Aorta (tissue), 5 donors: Measurements from ENCODE around the gene ARL17B. TPM values are rescaled to one million over a fixed set of nuclear protein-coding genes. Genes with fewer than 3 reads are reported as not detected.
"Not testable (repeated sequence)": the region's sequence is repeated elsewhere in the genome, so short reads cannot be mapped to it uniquely, and the experiment has no call there.

Experiments used
- ATAC-seq: fragments of 200-7000 bp; cut with Tn5 transposase; one replicate; pipeline ENCODE4 v1.9.1; 2022; ENCODE audit warnings: moderate library complexity; ENCODE audit not compliant: low FRiP score
- DNase-seq, 2 donors: peaks; one replicate each; pipeline ENCODE4 v3.0.0-alpha.2; 2020
- H3K27ac ChIP-seq, 2 donors: one replicate each; pipeline ENCODE4 v1.5.1; 2013; ENCODE audit warnings: low read length in 2 of 2, mild to moderate bottlenecking in 2 of 2, moderate library complexity in 2 of 2, control low read depth in 1 of 2, inconsistent platforms in 1 of 2, low read depth in 1 of 2
- H3K27me3 ChIP-seq, 2 donors: one replicate each; pipeline ENCODE4 v1.6.1; 2013; ENCODE audit warnings: control low read depth in 1 of 2, low read length in 1 of 2, mild to moderate bottlenecking in 1 of 2, moderate library complexity in 1 of 2; ENCODE audit not compliant: insufficient read depth in 2 of 2, control insufficient read depth in 1 of 2
- H3K36me3 ChIP-seq, 2 donors: one replicate each; pipeline ENCODE4 v1.6.1; 2013; ENCODE audit warnings: control low read depth in 1 of 2, low read length in 1 of 2, mild to moderate bottlenecking in 1 of 2; ENCODE audit not compliant: insufficient read depth in 2 of 2, control insufficient read depth in 1 of 2
- H3K4me1 ChIP-seq, 2 donors: one replicate each; pipeline ENCODE4 v1.6.1; 2013; ENCODE audit warnings: low read length in 2 of 2, control low read depth in 1 of 2, mild to moderate bottlenecking in 1 of 2, moderate library complexity in 1 of 2; ENCODE audit not compliant: insufficient read depth in 2 of 2, control insufficient read depth in 1 of 2
- H3K4me3 ChIP-seq, 2 donors: one replicate each; pipeline ENCODE4 v1.5.1; 2013; ENCODE audit warnings: low read length in 2 of 2, control low read depth in 1 of 2, mild to moderate bottlenecking in 1 of 2
- H3K9me3 ChIP-seq: one replicate; pipeline ENCODE4 v1.6.1; 2013; ENCODE audit warnings: mild to moderate bottlenecking, low read length; ENCODE audit not compliant: control insufficient read depth
- WGBS, 2 donors: extraction: QIAGEN DNeasy Blood & Tissue Kit; methylation state at CpG; one replicate each; pipeline ENCODE4 v1.1.7; 2013; 5-methylcytosine and 5-hydroxymethylcytosine counted together
- intact Hi-C, 2 donors: fragments of 100-400 bp; cut with DNase I; formaldehyde crosslinking; loops; one replicate each; pipeline versions ENCODE4 v1.14.2 to v1.15.0; 2022
- long read RNA-seq, 2 donors: library from polyadenylated mRNA; unstranded; transcript quantifications; one replicate each; pipeline ENCODE4 v2.0.0, GENCODE V29; 2020 to 2021
- polyA plus RNA-seq, 2 donors: library from polyadenylated mRNA; stranded (reverse); fragments of 200-250 nt; gene quantifications; one replicate each; pipeline ENCODE4 v1.2.3, GENCODE V29; 2013
- total RNA-seq, 2 donors: library from RNA; stranded (reverse); fragmentation: NEBNext Ultra II Directional; extraction: Animal tissue kit (Norgen Biotek cat#: 25700); gene quantifications; one replicate each; pipeline ENCODE4 v1.2.1, GENCODE V29; 2021
- donor health status: healthy with polysubstance abuse.
- donor health status: Bipolar disorder and iron deficiency.
- donor health status: DM: no; HTN: no; CAD: no.
- donor health status: DM: no; HTN: no; CAD: no.
- donor health status: DM: yes; HTN: yes; CAD: no.

Gene ARL17B
- 10 to 100 TPM in 1 of 2 donors, 1 to 10 TPM in 1; 9.4 to 16.3 TPM for total RNA-seq
- polyA plus RNA-seq = 10 to 100 TPM in 1 of 2 donors, 1 to 10 TPM in 1; 6.0 to 19.9 TPM
- long read RNA-seq, donor 1, partial matches to known transcripts = 0 of 59 reads
- long read RNA-seq, donor 1, other reads (novel, unspliced or antisense) = 59 of 59 reads
- long read RNA-seq, donor 2, partial matches to known transcripts = 1 of 26 reads
- long read RNA-seq, donor 2, other reads (novel, unspliced or antisense) = 25 of 26 reads

DNA sequence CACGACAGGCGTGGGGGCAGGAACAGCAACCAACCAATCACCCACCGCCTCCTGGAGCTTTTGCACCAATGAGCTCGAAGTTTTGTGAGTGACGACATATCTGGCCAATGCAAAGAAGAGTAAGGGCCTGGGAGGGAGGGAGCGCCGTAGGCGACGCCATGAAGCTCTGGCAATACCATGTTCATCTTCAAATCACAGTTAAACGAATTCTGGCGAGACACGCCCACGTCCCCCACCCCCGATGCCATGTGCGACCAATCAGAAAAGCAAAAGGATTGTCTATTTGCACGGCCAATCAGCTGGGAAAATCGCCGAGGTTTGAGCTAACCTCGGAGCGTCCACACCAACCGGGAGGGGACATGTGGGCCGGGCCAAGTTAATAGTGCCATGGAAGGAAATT, at the start of gene ARL17B:
Gene ARL17B, minus strand, starts transcription at position 12 of the 400 bp plus-strand sequence. CDS start 3,369 bp downstream, outside the sequence.
- WGBS, 2 donors = 0% methylated on average over 1 to 15 of the region's 22 CpGs
- DNase-seq = peak; percentile 85 to 86
- H3K27me3 ChIP-seq, H3K9me3 ChIP-seq, H3K27ac ChIP-seq, H3K4me1 ChIP-seq, intact Hi-C loops, H3K36me3 ChIP-seq, H3K4me3 ChIP-seq: not testable (repeated sequence)
- peak; percentile 100 for ATAC-seq

GRCh38 chr17:46409864-46410263, 48.3 kb upstream of the ARL17B start:
- WGBS, 2 donors = no CpG with 5 or more reads among the region's 2 CpGs
- H3K9me3 ChIP-seq, H3K36me3 ChIP-seq, ATAC-seq, H3K27ac ChIP-seq, H3K27me3 ChIP-seq, intact Hi-C loops, H3K4me3 ChIP-seq, DNase-seq, H3K4me1 ChIP-seq: not testable (repeated sequence)

DNA sequence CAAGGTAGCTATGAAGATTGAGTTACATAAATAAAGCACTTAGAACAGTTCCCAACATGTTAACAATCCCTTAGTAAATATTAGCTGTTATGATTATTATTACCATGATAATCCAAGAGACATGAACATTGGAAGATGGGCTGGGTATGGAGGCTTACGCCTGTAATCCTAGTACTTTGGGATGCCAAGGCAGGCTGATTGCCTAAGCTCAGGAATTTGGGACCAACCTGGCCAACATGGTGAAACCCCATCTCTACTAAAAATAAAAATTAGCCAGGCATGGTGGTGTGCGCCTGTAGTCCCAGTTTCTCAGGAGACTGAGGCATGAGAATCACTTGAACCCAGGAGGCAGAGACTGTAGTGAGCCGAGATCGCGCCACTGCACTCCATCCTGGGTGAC, 45.6 kb upstream of the ARL17B start:
- ATAC-seq, H3K27ac ChIP-seq, H3K36me3 ChIP-seq, intact Hi-C loops, H3K27me3 ChIP-seq, H3K4me3 ChIP-seq, H3K4me1 ChIP-seq, H3K9me3 ChIP-seq, DNase-seq: not testable (repeated sequence)
- no CpG with 5 or more reads among the region's 5 CpGs for WGBS, 2 donors

DNA sequence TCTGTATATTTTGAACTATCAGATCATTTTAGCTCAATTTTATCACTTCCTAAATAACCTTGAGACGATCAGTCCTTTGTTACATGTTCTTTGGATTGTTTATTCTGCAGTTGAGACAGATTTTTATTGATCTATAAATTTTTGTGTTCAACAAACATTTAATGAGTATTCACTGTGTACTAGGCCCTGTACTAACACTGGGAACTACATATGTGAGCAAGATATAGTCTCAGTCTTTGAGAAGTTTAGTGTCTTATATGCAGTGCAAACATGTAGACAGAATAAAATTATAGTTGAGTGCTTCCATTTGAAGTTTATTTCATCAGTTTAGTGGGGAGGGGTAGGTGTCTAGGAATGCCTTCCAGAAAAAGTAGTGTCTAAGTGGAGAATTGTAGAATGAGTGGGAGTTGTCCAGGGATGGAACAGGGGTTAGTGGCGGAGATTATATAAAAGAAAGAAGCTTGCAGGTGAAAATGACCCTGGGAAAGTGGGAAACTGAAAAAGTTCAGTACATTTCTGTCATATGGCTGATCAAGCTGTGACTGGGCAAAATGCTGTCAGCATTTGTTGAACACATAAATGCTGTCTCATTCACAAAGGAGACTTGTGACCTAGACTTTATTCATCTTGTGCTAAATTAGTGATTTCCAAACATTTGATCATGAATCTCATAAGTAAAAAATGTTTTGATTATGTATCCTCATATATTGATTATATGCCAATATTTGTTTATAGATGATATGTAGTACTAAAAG, 39.6 kb upstream of the ARL17B start:
- DNase-seq, H3K9me3 ChIP-seq, H3K4me3 ChIP-seq, H3K4me1 ChIP-seq, H3K27ac ChIP-seq, intact Hi-C loops, ATAC-seq, H3K27me3 ChIP-seq, H3K36me3 ChIP-seq: not testable (repeated sequence)
- no CpG with 5 or more reads among the region's 2 CpGs for WGBS, 2 donors

- intact Hi-C loops, DNase-seq, H3K9me3 ChIP-seq, H3K36me3 ChIP-seq, H3K27ac ChIP-seq, H3K4me1 ChIP-seq, ATAC-seq, H3K27me3 ChIP-seq, H3K4me3 ChIP-seq: not testable (repeated sequence)
- WGBS, 2 donors = 6 to 8% methylated on average over 1 of the region's 3 CpGs
Measured at GRCh38 chr17:46400543-46400942, 39.0 kb upstream of the ARL17B start.

GRCh38 chr17:46399993-46400392, 38.4 kb upstream of the ARL17B start:
- DNase-seq = peak in 1 of 2 donors; percentile 11
- WGBS, 2 donors = 96% methylated on average over 4 of the region's 9 CpGs
- intact Hi-C loops, H3K27me3 ChIP-seq, H3K4me3 ChIP-seq, H3K27ac ChIP-seq, ATAC-seq, H3K36me3 ChIP-seq, H3K9me3 ChIP-seq, H3K4me1 ChIP-seq: not testable (repeated sequence)

DNA sequence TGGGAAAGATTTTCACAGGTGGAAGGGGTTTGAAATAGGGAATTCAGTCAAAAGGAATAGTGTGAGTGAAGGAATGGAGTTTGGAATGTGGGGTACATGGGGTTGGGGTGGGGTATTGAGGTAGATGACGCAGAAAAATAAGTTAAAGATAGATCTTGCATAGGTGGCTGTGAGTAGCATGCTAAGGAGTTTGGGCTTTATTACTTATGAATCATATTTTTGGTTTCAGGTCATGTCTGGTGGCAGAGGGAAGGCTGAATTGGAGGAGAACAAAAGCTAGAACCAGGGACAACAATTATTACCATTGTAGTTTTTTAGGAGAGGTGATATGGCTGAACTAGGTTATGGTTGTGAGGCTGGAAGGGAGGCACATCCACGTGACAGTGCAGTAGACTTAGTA, 34.7 kb upstream of the ARL17B start:
- intact Hi-C loops = not testable (repeated sequence)

DNA sequence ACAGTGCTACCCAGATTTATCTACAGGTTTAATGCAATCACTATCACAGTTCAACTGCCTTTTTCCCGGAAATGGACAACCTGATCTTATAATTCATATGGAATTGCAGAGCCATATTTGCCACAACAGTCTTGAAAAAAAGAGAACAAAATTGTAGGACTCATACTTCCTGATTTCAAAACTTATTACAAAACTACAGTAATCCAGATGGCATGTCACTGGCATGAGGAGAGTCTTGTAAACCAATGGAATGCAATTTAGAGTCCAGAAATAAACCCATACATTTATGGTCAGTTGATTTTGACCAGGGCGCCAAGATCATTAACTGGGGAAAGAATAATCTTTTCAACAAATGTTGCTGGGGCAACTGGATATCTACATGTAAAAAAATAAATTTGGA, 32.1 kb upstream of the ARL17B start:
- H3K9me3 ChIP-seq, H3K4me1 ChIP-seq, H3K27ac ChIP-seq, H3K36me3 ChIP-seq, DNase-seq, H3K4me3 ChIP-seq, H3K27me3 ChIP-seq, ATAC-seq, intact Hi-C loops: not testable (repeated sequence)
- WGBS, 2 donors = no CpG with 5 or more reads among the region's 2 CpGs

More for the DNA sequence above, 34.7 kb upstream of the ARL17B start:
- ATAC-seq, H3K27ac ChIP-seq, DNase-seq, H3K9me3 ChIP-seq, H3K4me1 ChIP-seq, H3K36me3 ChIP-seq, H3K4me3 ChIP-seq, H3K27me3 ChIP-seq: not testable (repeated sequence)
- 68 to 76% methylated on average over 1 of the region's 2 CpGs for WGBS, 2 donors

GRCh38 chr17:46385491-46385890, 23.9 kb upstream of the ARL17B start:
- H3K4me3 ChIP-seq, H3K36me3 ChIP-seq, H3K27ac ChIP-seq, intact Hi-C loops, ATAC-seq, H3K9me3 ChIP-seq, H3K4me1 ChIP-seq, H3K27me3 ChIP-seq, DNase-seq: not testable (repeated sequence)
